Heart left ventricle (tissue), 16 donors: ENCODE data around the gene ANAPC5. TPM values are rescaled to one million over a fixed set of nuclear protein-coding genes. Genes with fewer than 3 reads are reported as not detected.

ENCODE experiments used
- ATAC-seq, 4 donors: fragments of 200-7000 bp; cut with Tn5 transposase; one replicate each; pipeline ENCODE4 v1.9.1; 2020 to 2022; ENCODE audit warnings: moderate library complexity in 4 of 4, mild to moderate bottlenecking in 3 of 4, moderate number of reproducible peaks in 1 of 4
- DNase-seq, 5 donors: peaks; one replicate each; pipeline ENCODE4 v3.0.0-alpha.2; 2020
- H3K27ac ChIP-seq, 12 donors: fragments of 200-600 bp; sonication (generic) in 4 of 12; one replicate each; pipeline versions ENCODE4 v1.5.0 to v1.8.0; 2016 to 2022; ENCODE audit warnings: mild to moderate bottlenecking in 2 of 12
- H3K27me3 ChIP-seq, 9 donors: fragments of 200-600 bp; sonication (generic) in 2 of 9; one replicate each; pipeline versions ENCODE4 v1.5.1 to v1.8.0; 2016 to 2022; ENCODE audit warnings: mild to moderate bottlenecking in 3 of 9
- H3K36me3 ChIP-seq, 9 donors: fragments of 200-600 bp; sonication (generic) in 2 of 9; one replicate each; pipeline versions ENCODE4 v1.5.0 to v1.8.0; 2018 to 2022; ENCODE audit warnings: mild to moderate bottlenecking in 2 of 9
- H3K4me1 ChIP-seq, 12 donors: fragments of 200-600 bp; sonication (generic) in 4 of 12; one replicate each; pipeline versions ENCODE4 v1.5.0 to v1.8.0; 2016 to 2022; ENCODE audit warnings: mild to moderate bottlenecking in 3 of 12
- H3K4me3 ChIP-seq, 12 donors: fragments of 200-600 bp; sonication (generic) in 4 of 12; one replicate each; pipeline versions ENCODE4 v1.5.0 to v1.8.0; 2017 to 2022; ENCODE audit warnings: mild to moderate bottlenecking in 9 of 12, moderate library complexity in 4 of 12
- H3K9me3 ChIP-seq, 12 donors: fragments of 200-600 bp; sonication (generic) in 4 of 12; one replicate each; pipeline versions ENCODE4 v1.5.0 to v1.8.0; 2016 to 2022; ENCODE audit warnings: mild to moderate bottlenecking in 1 of 12
- CTCF ChIP-seq, 12 donors: fragments of 200-600 bp; sonication (generic) in 4 of 12; IDR thresholded peaks; one replicate each; pipeline versions ENCODE4 v1.5.0 to v1.8.0; 2018 to 2022; ENCODE audit warnings: antibody characterized with exemption in 12 of 12, mild to moderate bottlenecking in 5 of 12
- POLR2A ChIP-seq, 2 donors: fragments of 450-650 bp; IDR thresholded peaks; one replicate each; pipeline ENCODE4 v1.6.1; 2017; ENCODE audit warnings: antibody characterized with exemption in 2 of 2, mild to moderate bottlenecking in 2 of 2, moderate library complexity in 2 of 2
- WGBS, 4 donors: extraction: QIAGEN DNeasy Blood & Tissue Kit in 2 of 4; methylation state at CpG; one replicate each; pipeline versions ENCODE4 v1.1.5 to v1.1.7; 2013 to 2018; 5-methylcytosine and 5-hydroxymethylcytosine counted together
- intact Hi-C, 10 donors: fragments of 100-400 bp; cut with DNase I; formaldehyde crosslinking; loops; one replicate each; pipeline versions ENCODE4 v1.11.1 to v1.14.2; 2022
- polyA plus RNA-seq, 2 donors: library from polyadenylated mRNA; stranded (reverse); fragments of 200-250 nt; gene quantifications; one replicate each; pipeline ENCODE4 v1.2.3, GENCODE V29; 2013
- total RNA-seq, 9 donors: library from RNA; depleted of rRNA in 2 of 9; stranded (reverse); fragments of >200 nt in 2 of 9; fragmentation: NEBNext Ultra II Directional in 3 of 9; extraction: Animal tissue kit (Norgen Biotek cat#: 25700) in 3 of 9; gene quantifications; one replicate each; pipeline versions ENCODE4 v1.1.0 to v1.2.4, GENCODE V29; 2016 to 2023
- donor health status: ischemic (EF 13 %, LVEDD 7.1; RV severe dilation, severe dysfunction).
- donor health status: healthy with polysubstance abuse.
- donor health status: DM: no; HTN: yes; CAD: no.
- donor health status: DM: no; HTN: no; CAD: no.
- donor health status: ischemic (EF 25% LVEDD 6.9; RV normal size, moderate dysfunction).
- donor health status: ischemic (EF 25% LVEDD 5.7; RV mildly dilated, moderate dysfunction).
- donor health status: healthy.
- donor health status: DM: yes; HTN: yes; CAD: no.
- donor health status: ischemic (EF 35%, LVEDD 5.7; RV mildly dilated, moderate dysfunction).
- donor health status: nonischemic (EF 11% LVEDD 7.7; RV severe dilation, severe dysfunction).
- donor health status: DM: yes; HTN: yes; CAD: no.
- donor health status: PGD.
- donor health status: ischemic (EF 29% LVEDD 5.4; RV normal size, mild dysfunction).
- donor health status: nonischemic (EF 23%, LVEDD 6.1; RV moderate dilation, normal function).

Gene ANAPC5
- total and polyA plus RNA-seq, 11 donors = 55.0 to 81.7 (median 59.1) TPM

- intact Hi-C loops = no loop called here
- no peaks in the 10 kb centered on the region for H3K4me1 ChIP-seq
- peaks cover 0 to 98% (median 76%) of the 10 kb centered on the region in 9 donors for H3K36me3 ChIP-seq
- no peaks in the 10 kb centered on the region for H3K9me3 ChIP-seq
- no peak overlapping the region for H3K27ac ChIP-seq
- no peak overlapping the region for H3K4me3 ChIP-seq
- TF ChIP-seq POLR2A (IDR thresholded peaks at IDR 0.05) (no peak), CTCF (IDR thresholded peaks at IDR 0.05) (no peak)
- DNase-seq (no peak), ATAC-seq (no peak)
- H3K27me3 ChIP-seq = no peaks in the 10 kb centered on the region
- 78 to 87% (median 84%) methylated on average over 6 of the region's 6 CpGs for WGBS, 4 donors
These were observed 90.8 kb downstream of the ANAPC5 start for GRCh38 chr12:121261398-121261797.

- 90 to 96% (median 91%) methylated on average over 7 of the region's 7 CpGs for WGBS, 4 donors
- Histone ChIP-seq H3K27me3 (no peaks in the 10 kb centered on the region), H3K9me3 (no peaks in the 10 kb centered on the region), H3K36me3 (peaks cover 0 to 96% (median 68%) of the 10 kb centered on the region in 9 donors), H3K4me3 (no peak overlapping the region), H3K27ac (no peak overlapping the region), H3K4me1 (no peaks in the 10 kb centered on the region)
- intact Hi-C loops = no loop called here
- TF ChIP-seq CTCF (IDR thresholded peaks at IDR 0.05) (no peak), POLR2A (IDR thresholded peaks at IDR 0.05) (no peak)
- no peak for DNase-seq
- no peak for ATAC-seq
These were observed 92.1 kb downstream of the ANAPC5 start for GRCh38 chr12:121260091-121260490.

GRCh38 chr12:121259074-121259473 is 93.1 kb downstream of the ANAPC5 start:
- intact Hi-C loops = no loop called here
- Histone ChIP-seq H3K4me3 (no peak overlapping the region), H3K4me1 (no peaks in the 10 kb centered on the region), H3K27me3 (no peaks in the 10 kb centered on the region), H3K27ac (no peak overlapping the region), H3K9me3 (no peaks in the 10 kb centered on the region), H3K36me3 (peaks cover 0 to 96% (median 74%) of the 10 kb centered on the region in 9 donors)
- ATAC-seq (no peak), DNase-seq (no peak)
- TF ChIP-seq POLR2A (IDR thresholded peaks at IDR 0.05) (no peak), CTCF (IDR thresholded peaks at IDR 0.05) (no peak)
- 97 to 99% (median 98%) methylated on average over 11 of the region's 11 CpGs for WGBS, 4 donors

Other genes starting within 250 kb of the ANAPC5 start
- gene P2RX7, start 219.5 kb downstream of the ANAPC5 start, total RNA-seq = 10 to 100 TPM in 1 of 9 donors, 1 to 10 TPM in 7, under 1 TPM in 1; 0.58 to 12.0 (median 1.8) TPM
- gene P2RX7, start 219.5 kb downstream of the ANAPC5 start, polyA plus RNA-seq = 1 to 10 TPM in 1 of 2 donors, under 1 TPM in 1; 0.39 to 1.4 TPM
- gene P2RX4, start 142.3 kb downstream of the ANAPC5 start, total RNA-seq = 10 to 100 TPM in 4 of 9 donors, 1 to 10 TPM in 5; 3.2 to 27.4 (median 7.7) TPM
- 1 to 10 TPM; 4.0 to 5.3 TPM for gene P2RX4, start 142.3 kb downstream of the ANAPC5 start, polyA plus RNA-seq
- gene CAMKK2, start 55.7 kb downstream of the ANAPC5 start, total RNA-seq = 10 to 100 TPM; 12.5 to 28.2 (median 16.0) TPM
- gene CAMKK2, start 55.7 kb downstream of the ANAPC5 start, polyA plus RNA-seq = 10 to 100 TPM in 1 of 2 donors, 1 to 10 TPM in 1; 7.4 to 19.5 TPM
- 10 to 100 TPM; 20.2 to 31.5 (median 25.7) TPM for gene RNF34, start 47.7 kb upstream of the ANAPC5 start, total RNA-seq
- 10 to 100 TPM; 19.3 to 27.6 TPM for gene RNF34, start 47.7 kb upstream of the ANAPC5 start, polyA plus RNA-seq
- gene KDM2B, start 228.6 kb upstream of the ANAPC5 start, total RNA-seq = 10 to 100 TPM in 6 of 9 donors, 1 to 10 TPM in 3; 7.9 to 24.7 (median 11.9) TPM
- 1 to 10 TPM; 7.3 to 9.9 TPM for gene KDM2B, start 228.6 kb upstream of the ANAPC5 start, polyA plus RNA-seq